Left colon (tissue), 2 donors: ENCODE measurements around the gene WDFY3. TPM values are rescaled to one million over a fixed set of nuclear protein-coding genes. Genes with fewer than 3 reads are reported as not detected.
"Not testable (repeated sequence)": the region's sequence is repeated elsewhere in the genome, so short reads cannot be mapped to it uniquely, and the experiment has no call there.

Source experiments
- ATAC-seq: fragments of 200-7000 bp; cut with Tn5 transposase; one replicate; pipeline ENCODE4 v1.9.1; 2020; ENCODE audit warnings: mild to moderate bottlenecking, moderate library complexity
- DNase-seq, 2 donors: peaks; one replicate each; pipeline ENCODE4 v3.0.0-alpha.2; 2020
- intact Hi-C, 2 donors: fragments of 100-400 bp; cut with DNase I in 1 of 2; cut with micrococcal nuclease in 1 of 2; formaldehyde crosslinking; loops; one replicate each; pipeline versions ENCODE4 v1.11.2 to v1.14.0; 2022; cut with DNase I, micrococcal nuclease
- total RNA-seq, 2 donors: library from RNA; stranded (reverse); fragmentation: NEBNext Ultra II Directional; extraction: Animal tissue kit (Norgen Biotek cat#: 25700); gene quantifications; one replicate each; pipeline ENCODE4 v1.2.1, GENCODE V29; 2021
- donor health status: DM: no; HTN: no; CAD: no.
- donor health status: DM: yes; HTN: yes; CAD: no.

Gene WDFY3
- total RNA-seq, 2 donors from 2014 or later: 51.8 to 52.1 TPM

GRCh38 chr4:84875636-84876371 is 90.7 kb downstream of the WDFY3 start:
- ATAC-seq: no peak
- intact Hi-C loops: no loop called here
- DNase-seq: no peak

DNA sequence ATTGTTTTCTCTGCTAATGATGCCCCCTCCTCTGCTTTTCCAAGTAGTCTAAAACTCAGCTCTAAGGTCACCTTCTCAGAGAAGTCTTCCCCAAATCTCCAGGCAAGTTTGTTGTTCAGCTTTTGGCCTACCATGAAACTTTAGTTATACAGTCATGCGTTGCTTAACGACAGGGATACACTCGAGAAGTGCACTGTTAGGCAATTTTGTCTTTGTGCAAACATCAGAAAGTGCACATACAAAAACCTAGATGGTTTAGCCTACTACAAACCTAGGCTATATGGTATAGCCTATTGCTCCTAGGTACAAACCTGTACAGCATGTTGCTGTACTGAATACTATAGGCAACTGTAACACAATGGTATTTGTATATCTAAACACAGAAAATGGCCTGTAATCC is 91.9 kb downstream of the WDFY3 start:
- DNase-seq (no peak), ATAC-seq (no peak)
- intact Hi-C loops: no loop called here

GRCh38 chr4:84870398-84871163 is 95.9 kb downstream of the WDFY3 start:
- no peak for ATAC-seq
- intact Hi-C loops: no loop called here

DNA sequence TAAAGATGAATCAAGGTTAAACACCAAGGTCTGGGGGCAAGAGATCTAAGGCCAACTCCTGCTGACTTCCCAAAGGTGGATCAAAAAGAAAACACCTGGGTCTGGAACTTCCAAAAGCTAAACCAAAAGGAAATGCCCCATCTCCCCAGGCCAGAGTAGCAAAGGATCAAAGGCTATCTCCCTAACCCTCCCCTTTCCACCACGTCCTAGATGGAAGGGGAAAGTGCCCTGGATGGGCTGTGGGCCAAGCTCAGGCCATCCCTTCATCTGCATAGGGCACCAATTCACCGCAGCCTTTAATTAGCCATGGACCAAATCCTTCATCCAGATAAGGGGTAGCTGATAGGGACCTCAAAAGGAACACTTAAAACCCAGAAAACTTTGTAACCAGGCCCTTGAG is 100.2 kb downstream of the WDFY3 start:
- DNase-seq (no peak), ATAC-seq (no peak)
- intact Hi-C loops: no loop called here

More at GRCh38 chr4:84870398-84871163, 95.9 kb downstream of the WDFY3 start:
- DNase-seq: no peak

DNA sequence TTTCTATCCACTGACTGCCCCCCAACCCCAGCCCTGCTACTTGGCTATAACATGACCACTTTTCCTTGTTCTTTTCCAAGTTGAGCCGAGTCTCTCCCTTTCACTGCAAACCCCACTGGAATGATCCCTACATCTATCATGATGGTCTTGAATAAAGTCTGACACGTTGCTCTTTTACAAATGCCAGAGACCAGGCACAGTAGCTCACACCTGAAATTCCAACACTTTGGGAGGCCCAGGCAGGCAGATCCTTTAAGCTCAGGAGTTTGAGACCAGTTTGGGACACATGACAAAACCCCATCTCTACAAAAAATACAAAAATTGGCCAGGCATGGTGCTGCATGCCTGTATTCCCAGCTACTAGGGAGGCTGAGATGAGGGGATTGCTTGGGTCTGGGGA is 100.9 kb downstream of the WDFY3 start:
- intact Hi-C loops: no loop called here
- DNase-seq (no peak), ATAC-seq (no peak)

DNA sequence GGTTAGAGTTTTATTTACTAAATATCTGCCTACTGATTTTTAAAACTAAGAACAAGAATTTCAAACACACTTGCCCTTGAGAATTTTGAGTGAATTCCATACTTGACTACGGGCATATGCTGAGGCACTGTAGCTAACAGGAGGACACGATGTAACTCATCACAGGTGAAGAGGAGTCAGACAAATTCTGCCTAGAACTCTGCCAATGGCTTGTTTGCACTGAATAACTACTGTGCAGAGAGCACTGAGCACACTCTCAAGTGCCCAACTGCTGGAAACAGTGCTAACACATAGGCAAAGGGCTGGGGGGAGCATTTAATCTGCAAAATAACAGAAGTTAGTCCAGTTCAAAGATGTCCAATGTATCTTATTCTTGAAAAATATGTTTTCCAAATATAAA is 104.4 kb downstream of the WDFY3 start:
- intact Hi-C loops: no loop called here
- DNase-seq (no peak), ATAC-seq (no peak)

- DNase-seq (no peak), ATAC-seq (no peak)
- intact Hi-C loops: no loop called here
Measured at GRCh38 chr4:84857296-84857695, 109.2 kb downstream of the WDFY3 start.

DNA sequence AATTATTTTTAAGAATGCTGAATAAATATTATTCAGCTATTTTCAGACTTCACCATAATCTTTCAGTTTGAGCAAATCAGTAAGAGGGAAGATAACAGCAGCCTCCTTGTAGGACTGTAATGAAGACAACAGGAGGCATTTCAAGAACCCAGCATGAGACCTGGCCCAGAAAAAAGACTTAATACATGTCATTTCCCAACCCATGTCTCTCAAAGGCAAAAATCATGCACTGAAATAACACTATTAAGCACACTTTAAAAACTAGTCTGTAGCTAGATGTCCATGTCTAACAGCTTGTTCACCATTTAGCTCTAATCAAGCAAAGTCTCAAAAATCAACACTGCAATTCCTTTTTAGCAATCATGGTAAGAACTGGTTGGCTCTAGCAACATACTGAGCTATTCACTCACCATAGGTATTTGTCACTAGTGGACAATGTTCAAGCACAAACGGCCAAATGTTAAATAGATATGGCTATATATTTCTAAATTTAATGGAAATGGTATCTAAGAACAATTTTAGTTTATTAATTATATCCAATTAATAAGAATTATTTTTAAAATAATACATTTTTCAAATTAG is 109.9 kb downstream of the WDFY3 start:
- intact Hi-C loops: no loop called here
- no peak for DNase-seq
- no peak for ATAC-seq

GRCh38 chr4:84855774-84856173 is 110.7 kb downstream of the WDFY3 start:
- no peak for ATAC-seq
- intact Hi-C loops: no loop called here
- no peak for DNase-seq

DNA sequence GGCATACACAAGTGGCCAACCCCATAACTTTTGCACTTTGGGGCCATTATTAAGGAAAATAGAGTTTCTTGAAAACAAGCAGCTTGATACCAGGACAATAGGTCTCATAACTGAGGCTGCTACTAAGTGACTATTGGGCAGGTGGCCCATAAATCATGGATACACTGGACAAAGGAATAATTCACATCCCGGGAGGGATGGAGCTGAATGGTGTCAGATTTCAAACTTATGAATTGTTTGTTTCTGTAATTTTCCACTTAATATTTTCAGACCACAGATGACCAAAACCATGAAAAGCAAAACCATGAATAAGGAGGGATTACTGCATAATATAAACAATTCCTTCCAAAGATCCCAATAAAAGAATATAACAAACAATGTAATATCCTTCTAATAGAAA is 114.4 kb downstream of the WDFY3 start:
- intact Hi-C loops: no loop called here
- DNase-seq (no peak), ATAC-seq (no peak)

GRCh38 chr4:84849051-84849640 is 117.3 kb downstream of the WDFY3 start:
- ATAC-seq (no peak), DNase-seq (no peak)
- intact Hi-C loops: no loop called here

DNA sequence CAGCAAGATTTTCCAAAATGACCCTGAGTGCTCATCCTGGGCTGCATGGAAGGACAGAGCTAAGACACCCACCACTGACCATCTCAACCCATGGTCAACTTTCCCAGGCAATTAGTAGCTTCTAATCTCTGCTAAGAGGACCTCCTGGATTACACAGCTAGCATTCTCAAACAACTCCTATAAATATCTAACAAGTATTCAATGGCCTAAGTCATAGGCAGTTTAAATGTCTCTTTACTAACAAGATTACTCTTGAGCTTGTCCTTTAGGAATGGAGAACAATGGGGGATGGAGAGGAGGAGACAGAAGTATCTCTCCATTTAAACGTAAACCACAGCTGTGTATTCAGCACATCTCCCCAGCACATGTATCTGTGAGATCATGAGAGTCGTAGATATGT is 118.1 kb downstream of the WDFY3 start:
- ATAC-seq: no peak
- intact Hi-C loops: no loop called here
- DNase-seq: no peak

GRCh38 chr4:84847978-84848377 is 118.5 kb downstream of the WDFY3 start:
- intact Hi-C loops: no loop called here
- DNase-seq (no peak), ATAC-seq (no peak)

DNA sequence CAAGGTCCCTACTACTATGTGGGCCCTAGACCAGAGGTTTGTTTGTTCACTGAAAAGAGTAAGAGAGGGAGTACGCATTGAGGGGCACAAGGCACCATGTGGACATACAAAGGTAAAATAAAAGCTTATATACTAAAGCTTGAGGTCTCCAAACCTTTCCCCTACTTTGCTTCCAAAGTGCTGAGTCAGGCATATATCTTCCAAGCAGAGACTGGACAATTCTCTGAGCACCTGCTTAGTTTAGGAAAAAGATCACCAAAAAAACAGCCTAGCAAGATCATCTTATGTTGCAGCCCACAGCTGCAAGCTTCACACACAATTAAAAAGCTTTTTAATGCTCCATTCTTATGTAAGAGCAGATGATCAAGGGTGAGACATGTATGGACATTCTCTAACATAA is 119.5 kb downstream of the WDFY3 start:
- ATAC-seq: no peak
- no peak for DNase-seq
- intact Hi-C loops: no loop called here

DNA sequence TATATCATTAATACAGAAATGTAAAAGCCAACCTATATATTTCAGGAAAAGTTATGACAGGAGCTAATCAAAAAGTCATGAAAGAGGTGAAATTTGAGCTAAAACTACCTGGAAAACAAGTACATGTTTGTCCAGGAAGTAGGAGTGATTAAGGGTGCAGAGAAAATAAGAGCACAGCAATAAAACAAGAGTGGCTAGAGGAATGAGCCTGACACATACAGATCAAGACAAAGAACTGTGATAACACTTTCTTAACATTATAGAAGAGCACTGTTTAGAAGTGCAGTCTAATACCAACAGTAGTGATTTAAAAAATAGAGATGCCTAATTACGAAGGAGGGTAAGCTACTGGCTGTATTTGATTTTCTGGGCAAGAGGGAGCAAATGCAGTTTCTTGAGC is 125.1 kb downstream of the WDFY3 start:
- intact Hi-C loops: no loop called here
- peak; percentile 60 for ATAC-seq
- no peak for DNase-seq

DNA sequence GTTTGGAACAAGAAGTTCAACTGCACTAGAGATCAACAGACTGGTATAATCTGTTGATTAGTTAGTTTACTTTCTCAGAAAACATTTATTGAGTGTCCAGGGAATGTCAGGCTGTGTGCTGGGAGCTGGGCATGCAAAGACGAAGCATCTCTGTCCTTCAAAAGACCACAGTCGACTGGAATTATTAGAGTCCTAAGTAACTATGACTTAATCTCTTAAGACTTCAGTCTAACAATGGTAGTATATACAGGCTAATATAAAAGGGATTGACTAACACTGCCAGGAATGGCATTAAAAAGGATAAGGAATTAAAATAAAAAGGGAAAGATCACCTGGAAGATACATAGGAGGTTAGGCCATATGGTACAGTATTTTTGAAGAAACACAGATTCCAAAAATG is 128.7 kb downstream of the WDFY3 start:
- intact Hi-C loops: no loop called here
- ATAC-seq: no peak
- no peak for DNase-seq

DNA sequence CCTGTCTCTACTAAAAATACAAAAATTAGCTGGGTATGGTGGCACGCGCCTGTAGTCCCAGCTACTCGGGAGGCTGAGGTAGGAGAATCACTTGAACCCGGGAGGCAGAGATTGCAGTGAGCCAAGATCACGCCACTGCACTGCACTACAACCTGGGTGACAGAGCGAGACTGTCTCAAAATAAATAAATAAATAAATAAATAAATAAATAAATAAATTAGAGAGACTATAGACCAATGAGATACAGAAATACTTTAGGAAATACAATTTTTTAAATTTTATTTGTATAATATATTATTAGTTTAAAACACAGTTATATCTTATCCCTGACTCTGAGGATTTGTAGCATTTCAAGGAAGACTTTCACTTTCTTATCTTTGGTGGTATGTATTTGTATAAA is 136.9 kb downstream of the WDFY3 start:
- ATAC-seq, intact Hi-C loops, DNase-seq: not testable (repeated sequence)

- DNase-seq: no peak
- intact Hi-C loops: no loop called here
- ATAC-seq: no peak
Measured at GRCh38 chr4:84826681-84827080, 139.8 kb downstream of the WDFY3 start.

DNA sequence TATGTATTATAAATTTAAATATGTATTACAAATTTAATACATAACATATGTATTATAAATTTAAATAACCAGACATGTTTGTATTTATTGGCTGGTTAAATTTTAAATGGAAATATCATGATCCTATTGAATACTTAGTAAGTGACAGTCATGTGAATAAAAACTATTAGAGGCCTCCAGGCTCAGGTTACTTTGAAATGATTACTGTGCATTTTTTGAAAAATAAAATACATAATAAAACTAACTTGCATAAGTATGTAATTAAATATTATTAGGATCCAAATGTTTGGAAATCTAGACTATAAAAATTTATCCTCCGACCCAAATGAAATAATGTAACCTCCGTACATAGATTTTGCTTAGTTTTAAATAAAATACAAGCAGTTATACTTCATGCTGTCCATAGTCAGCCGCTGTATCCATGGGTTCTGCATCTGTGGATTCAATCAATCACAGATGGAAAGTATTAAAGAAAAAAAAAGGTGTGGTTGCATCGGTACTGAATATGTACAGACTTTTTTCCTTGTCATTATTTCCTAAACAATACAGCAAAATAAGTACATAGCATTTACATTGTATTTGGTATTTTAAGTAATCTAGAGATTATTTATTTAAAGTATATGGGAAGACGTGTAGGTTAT is 140.7 kb downstream of the WDFY3 start:
- ATAC-seq (no peak), DNase-seq (no peak)
- intact Hi-C loops: no loop called here
